H1 (cell line): ENCODE measurements around the gene ARMH1. TPM values are rescaled to one million over a fixed set of nuclear protein-coding genes. Genes with fewer than 3 reads are reported as not detected.

Experiments
- E2F6 ChIP-seq: IDR thresholded peaks from 2 replicates; pipeline ENCODE4 v1.6.1; 2012; ENCODE audit warnings: inconsistent platforms
- EP300 ChIP-seq, 2 experiments: IDR thresholded peaks; 1 replicate in 1 of 2; 2 replicates in 1 of 2; pipeline ENCODE4 v1.6.1; 2011 to 2012; ENCODE audit warnings: low read depth in 2 of 2, low read length in 2 of 2, mild to moderate bottlenecking in 2 of 2, borderline replicate concordance in 1 of 2, inconsistent platforms in 1 of 2, moderate library complexity in 1 of 2
- POLR2A ChIP-seq, 2 experiments: IDR thresholded peaks; 1 replicate in 1 of 2; 2 replicates in 1 of 2; pipeline ENCODE4 v1.6.1; 2011; ENCODE audit warnings: low read depth in 2 of 2, low read length in 2 of 2, mild to moderate bottlenecking in 2 of 2; ENCODE audit errors: control extremely low read depth in 1 of 2
- POLR2AphosphoS5 ChIP-seq: IDR thresholded peaks from 2 replicates; pipeline ENCODE4 v1.6.1; 2011; ENCODE audit warnings: low read depth, low read length
- RAD21 ChIP-seq, 2 experiments: IDR thresholded peaks in 1 of 2; conservative IDR thresholded peaks in 1 of 2; 2 replicates each; pipeline ENCODE4 v1.6.1; 2011; ENCODE audit warnings: low read depth in 2 of 2, low read length in 2 of 2, improper control_type of control experiment in 1 of 2, inconsistent platforms in 1 of 2, mild to moderate bottlenecking in 1 of 2, moderate library complexity in 1 of 2
- polyA plus RNA-seq, 7 experiments: library from polyadenylated mRNA; depleted of rRNA in 3 of 7; stranded (reverse) in 5 of 7; unstranded in 2 of 7; fragments of >200 nt in 5 of 7; fragments of 200-250 nt in 2 of 7; gene quantifications; 1 replicate in 5 of 7; 2 replicates in 1 of 7; 4 replicates in 1 of 7; pipeline versions ENCODE4 v1.2.1 to v1.2.3, GENCODE V29; 2011 to 2013; ENCODE audit warnings: missing spikeins in 2 of 7, mixed read lengths in 2 of 7
- total RNA-seq: library from RNA; stranded (reverse); fragmentation: NEBNext Ultra II Directional; extraction: Animal tissue kit (Norgen Biotek cat#: 25700); gene quantifications from 2 replicates; pipeline ENCODE4 v1.2.1, GENCODE V29; 2021
- TF ChIP-seq, protein P1 (sequence below), 3 experiments: IDR thresholded peaks; 1 replicate in 2 of 3; 2 replicates in 1 of 3; pipeline versions ENCODE4 v1.5.1 to v1.6.1; 2011; ENCODE audit warnings: low read length in 3 of 3, mild to moderate bottlenecking in 3 of 3, inconsistent platforms in 2 of 3, low read depth in 1 of 3, moderate library complexity in 1 of 3; ENCODE audit not compliant: insufficient read depth in 1 of 3; ENCODE audit errors: control extremely low read depth in 1 of 3

ARMH1 gene
- total and polyA plus RNA-seq, 2 of the 8 experiments (the other 6 are each of a cell fraction or from before 2014, with no cell fraction given): 0.82 to 0.85 TPM

- no peak for TF ChIP-seq RAD21 (IDR thresholded peaks at IDR 0.05 in 1 of 2, conservative IDR thresholded peaks at IDR 0.05 in 1 of 2; ENCODE audit: low read depth in 2 of 2, low read length in 2 of 2)
- no peak for TF ChIP-seq E2F6
- TF ChIP-seq, protein P1, sequence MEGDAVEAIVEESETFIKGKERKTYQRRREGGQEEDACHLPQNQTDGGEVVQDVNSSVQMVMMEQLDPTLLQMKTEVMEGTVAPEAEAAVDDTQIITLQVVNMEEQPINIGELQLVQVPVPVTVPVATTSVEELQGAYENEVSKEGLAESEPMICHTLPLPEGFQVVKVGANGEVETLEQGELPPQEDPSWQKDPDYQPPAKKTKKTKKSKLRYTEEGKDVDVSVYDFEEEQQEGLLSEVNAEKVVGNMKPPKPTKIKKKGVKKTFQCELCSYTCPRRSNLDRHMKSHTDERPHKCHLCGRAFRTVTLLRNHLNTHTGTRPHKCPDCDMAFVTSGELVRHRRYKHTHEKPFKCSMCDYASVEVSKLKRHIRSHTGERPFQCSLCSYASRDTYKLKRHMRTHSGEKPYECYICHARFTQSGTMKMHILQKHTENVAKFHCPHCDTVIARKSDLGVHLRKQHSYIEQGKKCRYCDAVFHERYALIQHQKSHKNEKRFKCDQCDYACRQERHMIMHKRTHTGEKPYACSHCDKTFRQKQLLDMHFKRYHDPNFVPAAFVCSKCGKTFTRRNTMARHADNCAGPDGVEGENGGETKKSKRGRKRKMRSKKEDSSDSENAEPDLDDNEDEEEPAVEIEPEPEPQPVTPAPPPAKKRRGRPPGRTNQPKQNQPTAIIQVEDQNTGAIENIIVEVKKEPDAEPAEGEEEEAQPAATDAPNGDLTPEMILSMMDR (IDR thresholded peaks at IDR 0.05; ENCODE audit: control extremely low read depth in 1 of 3, insufficient read depth in 1 of 3, low read depth in 1 of 3, low read length in 3 of 3): no peak
- TF ChIP-seq POLR2A (IDR thresholded peaks at IDR 0.05; ENCODE audit: control extremely low read depth in 1 of 2, low read depth in 2 of 2, low read length in 2 of 2): no peak
- no peak for TF ChIP-seq EP300 (IDR thresholded peaks at IDR 0.05; ENCODE audit: borderline replicate concordance in 1 of 2, low read depth in 2 of 2, low read length in 2 of 2)
- no peak for TF ChIP-seq POLR2AphosphoS5
Observed at GRCh38 chr1:44660176-44660575, 14.3 kb upstream of the ARMH1 start (continued).
